IMR-90 (cell line): ENCODE results near the gene SH3BGRL3. TPM values are rescaled to one million over a fixed set of nuclear protein-coding genes. Genes with fewer than 3 reads are reported as not detected.
A peak's percentile ranks its signal among the peaks of the same experiment; 100 is the strongest.

ENCODE experiments used
- ATAC-seq: fragments of 200-7000 bp; cut with Tn5 transposase; 2 replicates; pipeline ENCODE4 v1.9.1; 2020; ENCODE audit warnings: low read depth, mild to moderate bottlenecking, moderate library complexity
- BruUV-seq: library from RNA; stranded (reverse); fragments of 400-500 nt; replicated peaks from 2 replicates; lab custom pipeline; 2021; lab: Mats Ljungman, UMichigan
- CTCF ChIA-PET: fragments of 300-600 bp; formaldehyde crosslinking; extraction: SDS; loops from one replicate; lab custom pipeline; 2021; ENCODE audit warnings: antibody characterized with exemption; lab: Yijun Ruan, JAX
- POLR2A ChIA-PET: fragments of 300-600 bp; sonication (Branson Sonifier 250); formaldehyde crosslinking; loops from one replicate; lab custom pipeline; 2022; ENCODE audit warnings: antibody characterized with exemption; ENCODE audit not compliant: unreplicated experiment; lab: Charles Lee
- DNase-seq: peaks from one replicate; pipeline ENCODE4 v3.0.0; 2013
- H2AFZ ChIP-seq: replicated peaks from 2 replicates; pipeline ENCODE3; 2013; ENCODE audit warnings: low read length, mild to moderate bottlenecking; ENCODE audit not compliant: poor library complexity
- H2AK5ac ChIP-seq: 2 replicates; pipeline ENCODE4 v1.6.1; 2013; ENCODE audit warnings: low read depth, low read length, inconsistent platforms
- H2AK9ac ChIP-seq: replicated peaks from 2 replicates; pipeline ENCODE3; 2013; ENCODE audit warnings: mild to moderate bottlenecking, low read depth, low read length, moderate library complexity; ENCODE audit not compliant: poor library complexity
- H2BK120ac ChIP-seq: 2 replicates; pipeline ENCODE4 v1.6.1; 2013; ENCODE audit warnings: low read depth, low read length, inconsistent platforms
- H2BK15ac ChIP-seq: 3 replicates; pipeline ENCODE4 v1.6.1; 2013; ENCODE audit warnings: low read depth, low read length, inconsistent platforms
- H2BK20ac ChIP-seq: 2 replicates; pipeline ENCODE4 v1.6.1; 2013; ENCODE audit warnings: low read depth, mild to moderate bottlenecking, inconsistent platforms, low read length, moderate library complexity
- H2BK5ac ChIP-seq: 2 replicates; pipeline ENCODE4 v1.6.1; 2013; ENCODE audit warnings: mild to moderate bottlenecking, low read depth, low read length, inconsistent platforms; ENCODE audit not compliant: poor library complexity, severe bottlenecking
- H3K14ac ChIP-seq: replicated peaks from 2 replicates; pipeline ENCODE4 v1.6.1; 2013; ENCODE audit warnings: low read depth, low read length, inconsistent platforms
- H3K18ac ChIP-seq: 2 replicates; pipeline ENCODE4 v1.6.1; 2013; ENCODE audit warnings: low read depth, low read length, control low read depth
- H3K23ac ChIP-seq: 2 replicates; pipeline ENCODE4 v1.6.1; 2013; ENCODE audit warnings: low read depth, low read length, inconsistent platforms
- H3K27ac ChIP-seq: 2 replicates; pipeline ENCODE4 v1.5.1; 2013; ENCODE audit warnings: mild to moderate bottlenecking, control low read depth, low read length; ENCODE audit not compliant: insufficient read depth
- H3K27me3 ChIP-seq: 2 replicates; pipeline ENCODE4 v1.6.1; 2013; ENCODE audit warnings: low read length; ENCODE audit not compliant: control insufficient read depth, insufficient read depth
- H3K36me3 ChIP-seq: 2 replicates; pipeline ENCODE4 v1.6.1; 2013; ENCODE audit warnings: low read length, mixed read lengths; ENCODE audit not compliant: control insufficient read depth, insufficient read depth
- H3K4ac ChIP-seq: 2 replicates; pipeline ENCODE4 v1.6.1; 2013; ENCODE audit warnings: low read depth, low read length, inconsistent platforms
- H3K4me1 ChIP-seq: 2 replicates; pipeline ENCODE4 v1.6.1; 2013; ENCODE audit warnings: low read length, mixed read lengths; ENCODE audit not compliant: control insufficient read depth, insufficient read depth
- H3K4me2 ChIP-seq: 2 replicates; pipeline ENCODE4 v1.6.1; 2013; ENCODE audit warnings: low read depth, mild to moderate bottlenecking, control low read depth, low read length, moderate library complexity
- H3K4me3 ChIP-seq: 2 replicates; pipeline ENCODE4 v1.5.1; 2013; ENCODE audit warnings: low read depth, mild to moderate bottlenecking, control low read depth, low read length, moderate library complexity; ENCODE audit not compliant: insufficient read depth
- H3K56ac ChIP-seq: 2 replicates; pipeline ENCODE4 v1.6.1; 2013; ENCODE audit warnings: low read length, inconsistent platforms; ENCODE audit not compliant: insufficient read depth; ENCODE audit errors: extremely low read depth
- H3K79me1 ChIP-seq, 2 experiments: 2 replicates each; pipeline ENCODE4 v1.6.1; 2013; ENCODE audit warnings: low read length in 2 of 2, inconsistent platforms in 1 of 2, low read depth in 1 of 2
- H3K9ac ChIP-seq: 2 replicates; pipeline ENCODE4 v1.6.1; 2013; ENCODE audit warnings: low read depth, low read length, control low read depth
- H3K9me1 ChIP-seq: 2 replicates; pipeline ENCODE4 v1.6.1; 2013; ENCODE audit warnings: low read length, inconsistent platforms; ENCODE audit not compliant: insufficient read depth
- H3K9me3 ChIP-seq: 2 replicates; pipeline ENCODE4 v1.6.1; 2013; ENCODE audit warnings: low read length; ENCODE audit not compliant: control insufficient read depth, insufficient read depth
- H4K20me1 ChIP-seq: 2 replicates; pipeline ENCODE4 v1.6.1; 2013; ENCODE audit warnings: low read length, inconsistent platforms; ENCODE audit not compliant: insufficient read depth
- H4K5ac ChIP-seq: 2 replicates; pipeline ENCODE4 v1.6.1; 2013; ENCODE audit warnings: mild to moderate bottlenecking, low read depth, low read length, control low read depth
- H4K8ac ChIP-seq, 2 experiments: 2 replicates each; pipeline ENCODE4 v1.6.1; 2013; ENCODE audit warnings: low read depth in 2 of 2, low read length in 2 of 2, control low read depth in 1 of 2, inconsistent platforms in 1 of 2
- H4K91ac ChIP-seq: 2 replicates; pipeline ENCODE4 v1.6.1; 2013; ENCODE audit warnings: low read depth, low read length, inconsistent platforms; ENCODE audit not compliant: insufficient read depth
- CHD1 ChIP-seq: IDR thresholded peaks from 2 replicates; pipeline ENCODE4 v1.6.1; 2012; ENCODE audit warnings: low read depth, low read length, improper control_type of control experiment
- CTCF ChIP-seq: conservative IDR thresholded peaks from 2 replicates; pipeline ENCODE4 v1.5.1; 2012; ENCODE audit warnings: mild to moderate bottlenecking, low read depth, low read length, improper control_type of control experiment
- MAFK ChIP-seq: IDR thresholded peaks from 2 replicates; pipeline ENCODE4 v1.6.1; 2012; ENCODE audit warnings: low read depth, low read length, improper control_type of control experiment
- MAZ ChIP-seq: IDR thresholded peaks from 2 replicates; pipeline ENCODE4 v1.6.1; 2012; ENCODE audit warnings: low read depth, mild to moderate bottlenecking, low read length, improper control_type of control experiment, moderate library complexity, borderline replicate concordance
- MXI1 ChIP-seq: IDR thresholded peaks from 2 replicates; pipeline ENCODE4 v1.6.1; 2012; ENCODE audit warnings: low read depth, mild to moderate bottlenecking, low read length, moderate library complexity, borderline replicate concordance
- NFE2L2 ChIP-seq: fragments of 150-350 bp; IDR thresholded peaks from 2 replicates; pipeline ENCODE4 v1.6.1; 2016; ENCODE audit warnings: low read depth, mild to moderate bottlenecking, low read length
- POLR2A ChIP-seq: IDR thresholded peaks from 2 replicates; pipeline ENCODE4 v1.6.1; 2012; ENCODE audit warnings: mild to moderate bottlenecking, low read depth, low read length
- RAD21 ChIP-seq: IDR thresholded peaks from 2 replicates; pipeline ENCODE4 v1.6.1; 2012; ENCODE audit warnings: low read length, improper control_type of control experiment
- RCOR1 ChIP-seq: IDR thresholded peaks from 2 replicates; pipeline ENCODE4 v1.6.1; 2012; ENCODE audit warnings: mild to moderate bottlenecking, low read length, improper control_type of control experiment; ENCODE audit not compliant: insufficient replicate concordance
- RFX5 ChIP-seq: IDR thresholded peaks from 2 replicates; pipeline ENCODE4 v1.8.0; 2012; ENCODE audit warnings: low read depth, mild to moderate bottlenecking, low read length, moderate library complexity
- SMC3 ChIP-seq: fragments of 150-350 bp; IDR thresholded peaks from 2 replicates; pipeline ENCODE4 v1.6.1; 2016; ENCODE audit warnings: low read depth, mild to moderate bottlenecking, antibody characterized with exemption, low read length, moderate library complexity
- WGBS, 2 experiments: methylation state at CpG; one replicate each; pipeline versions ENCODE4 v1.1.5 to v1.1.7; 2013; ENCODE audit warnings: missing lambda C conversion rate in 2 of 2; ENCODE audit not compliant: insufficient read length in 1 of 2; ENCODE audit errors: extremely low coverage in 2 of 2; 5-methylcytosine and 5-hydroxymethylcytosine counted together
- dilution Hi-C: fragments of 300-500 bp; cut with HindIII; formaldehyde crosslinking; loops from one replicate; pipeline ENCODE4 v1.14.3; 2018; ENCODE audit warnings: low sequenced_read_pairs; ENCODE audit not compliant: unreplicated experiment
- in situ Hi-C: fragments of 300-500 bp; cut with MboI; formaldehyde crosslinking; loops from 3 replicates; pipeline ENCODE4 v1.14.3; 2019; ENCODE audit warnings: low sequenced_read_pairs, inconsistent platforms, mixed read lengths
- intact Hi-C: fragments of 100-400 bp; cut with micrococcal nuclease; formaldehyde crosslinking; loops from 2 replicates; pipeline ENCODE4 v1.10.0; 2022
- polyA plus RNA-seq, 3 experiments: library from polyadenylated mRNA; depleted of rRNA; stranded (reverse); fragments of >200 nt; gene quantifications; 2 replicates each; pipeline ENCODE4 v1.2.3, GENCODE V29; 2012; ENCODE audit warnings: low replicate concordance in 1 of 3
- total RNA-seq: library from RNA; depleted of rRNA; stranded (reverse); fragments of >200 nt; gene quantifications from 2 replicates; pipeline ENCODE4 v1.2.3, GENCODE V29; 2012

SH3BGRL3 gene
- total and polyA plus RNA-seq, 2 of the 4 experiments (the other 2 are of a cell fraction) = 35.0 to 483 TPM

GRCh38 chr1:26254404-26254803, 25.5 kb upstream of the SH3BGRL3 start:
- Histone ChIP-seq H3K56ac (no peak overlapping the region), H4K91ac (no peak overlapping the region), H3K9ac (no peak overlapping the region), H3K14ac (no peak overlapping the region), H3K4ac (no peak overlapping the region), H3K4me2 (no peak overlapping the region), H4K8ac (no peak overlapping the region), H3K4me3 (no peak overlapping the region), H2BK5ac (no peak overlapping the region), H2BK20ac (no peak overlapping the region), H3K23ac (no peak overlapping the region), H3K9me3 (no peaks in the 10 kb centered on the region), H4K20me1 (no peaks in the 10 kb centered on the region), H3K36me3 (peaks cover 10% of the 10 kb centered on the region), H2AK9ac (no peak overlapping the region), H2AFZ (no peak overlapping the region), H3K27me3 (no peaks in the 10 kb centered on the region), H3K9me1 (peaks cover 3% of the 10 kb centered on the region; the same call in 1 of the 2 replicates), H2AK5ac (no peak overlapping the region), H3K18ac (no peak overlapping the region), H3K79me1 (peaks cover 12 to 20% of the 10 kb centered on the region in 2 experiments; a peak in 3 of 4 replicates), H3K4me1 (no peaks in the 10 kb centered on the region), H2BK120ac (no peak overlapping the region), H4K5ac (no peak overlapping the region), H2BK15ac (no peak overlapping the region), H3K27ac (no peak overlapping the region)
- in situ Hi-C loops = no loop called here
- dilution Hi-C loops = no loop called here
- TF ChIP-seq NFE2L2 (no peak), SMC3 (no peak), POLR2A (no peak), MXI1 (no peak), CHD1 (no peak), MAZ (no peak), CTCF (no peak), RFX5 (no peak), RCOR1 (no peak), MAFK (no peak), RAD21 (no peak)
- no TSS peak for BruUV-seq
- ATAC-seq (no peak), DNase-seq (peak; percentile 4)
- intact Hi-C loops = no loop called here
- ChIA-PET POLR2A (no interaction called here), CTCF (no interaction called here)
- WGBS, 2 experiments = no CpG with 5 or more reads among the region's 3 CpGs
